Middle frontal gyrus (tissue), 1 donor: ENCODE measurements around the gene SHLD2.
"Not testable (repeated sequence)": the region's sequence is repeated elsewhere in the genome, so short reads cannot be mapped to it uniquely, and the experiment has no call there.

ENCODE experiments used
- DNase-seq: peaks from one replicate; pipeline ENCODE4 v3.0.0-alpha.2; 2015; ENCODE audit warnings: low spot score; ENCODE audit errors: extremely low spot score

The SHLD2 gene

GRCh38 chr10:87210309-87210708 is 115.3 kb downstream of the SHLD2 start:
- DNase-seq: not testable (repeated sequence)

DNA sequence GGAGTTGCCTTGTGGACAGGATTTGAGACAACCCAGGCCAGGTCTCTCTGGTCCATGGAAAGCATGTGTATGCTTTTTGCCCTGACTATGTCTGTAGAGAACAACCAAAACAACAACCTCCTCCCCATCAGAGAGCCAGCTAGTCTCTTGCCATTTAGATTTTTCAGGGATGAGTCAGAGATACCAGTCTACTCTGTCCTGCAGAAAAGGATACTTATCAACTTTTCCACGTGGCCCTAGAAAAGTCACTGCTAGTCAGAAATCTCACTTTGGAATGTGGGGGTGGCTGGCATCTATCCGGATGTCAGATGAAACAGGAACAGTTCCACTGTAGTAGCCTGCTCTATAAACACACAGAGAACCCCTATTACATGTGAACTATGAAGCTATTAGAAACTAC is 116.8 kb downstream of the SHLD2 start:
- not testable (repeated sequence) for DNase-seq

GRCh38 chr10:87213150-87213765 is 118.3 kb downstream of the SHLD2 start:
- not testable (repeated sequence) for DNase-seq

GRCh38 chr10:87213806-87214205 is 118.8 kb downstream of the SHLD2 start:
- DNase-seq: not testable (repeated sequence)

DNA sequence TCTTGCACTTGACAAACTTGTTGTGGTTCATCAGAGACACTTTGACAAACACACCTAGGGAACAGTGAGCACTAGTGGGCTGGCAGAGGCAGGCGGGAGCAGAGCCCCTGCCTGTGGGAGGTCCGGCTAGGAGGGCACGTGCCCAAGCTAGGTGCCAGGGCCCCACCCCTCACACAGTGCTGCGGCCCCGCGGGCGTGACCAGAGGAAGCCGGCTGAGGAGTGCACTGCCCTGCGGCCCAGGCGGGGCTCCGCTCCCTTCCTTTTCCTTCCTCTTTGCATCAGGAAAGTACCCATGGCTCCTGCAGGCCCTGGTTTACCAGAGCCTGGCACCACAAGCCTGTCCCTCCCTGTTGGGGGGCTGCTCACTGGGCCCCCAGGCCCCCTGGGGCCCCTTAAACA is 121.1 kb downstream of the SHLD2 start:
- DNase-seq: not testable (repeated sequence)

- DNase-seq: not testable (repeated sequence)
Observed at GRCh38 chr10:87219370-87219769, 124.4 kb downstream of the SHLD2 start.

DNA sequence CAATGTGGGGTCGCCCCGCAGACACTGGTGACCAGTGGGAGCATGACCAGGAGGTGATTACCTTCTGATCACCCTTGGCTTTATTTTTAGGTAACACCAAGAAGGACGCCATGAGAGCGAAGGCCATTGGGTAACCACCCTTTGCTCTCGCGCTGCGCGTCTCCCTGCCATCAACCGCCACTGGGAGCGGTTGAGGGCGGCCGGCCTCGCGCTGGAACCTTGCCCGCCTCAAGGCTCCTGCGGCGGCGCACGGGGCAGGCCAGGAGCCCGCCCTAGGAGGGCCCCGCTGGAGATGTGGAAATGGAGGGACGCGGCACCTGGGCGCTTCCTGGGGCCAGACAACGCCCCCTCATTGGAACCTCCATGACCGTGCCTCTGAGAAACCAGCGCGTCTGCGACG is 127.8 kb downstream of the SHLD2 start:
- DNase-seq: not testable (repeated sequence)

GRCh38 chr10:87225148-87225547 is 130.1 kb downstream of the SHLD2 start, which contains the start of gene NUTM2A:
TSS of gene NUTM2A (plus strand) at chr10:87225448. CDS start at chr10:87225831, 383 bp downstream.
- DNase-seq: not testable (repeated sequence)

DNA sequence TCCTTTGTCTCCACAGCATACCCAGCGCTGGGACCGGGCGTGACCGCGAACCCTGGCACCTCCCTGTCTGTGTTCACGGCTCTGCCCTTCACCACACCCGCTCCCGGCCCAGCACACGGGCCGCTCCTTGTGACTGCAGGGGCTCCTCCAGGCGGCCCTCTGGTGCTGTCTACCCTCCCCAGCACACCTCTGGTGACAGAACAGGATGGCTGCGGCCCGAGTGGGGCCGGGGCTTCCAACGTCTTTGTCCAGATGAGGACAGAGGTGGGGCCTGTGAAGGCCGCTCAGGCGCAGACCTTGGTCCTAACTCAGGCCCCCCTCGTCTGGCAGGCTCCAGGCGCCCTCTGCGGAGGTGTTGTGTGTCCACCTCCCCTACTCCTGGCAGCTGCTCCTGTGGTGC is 133.2 kb downstream of the SHLD2 start:
- not testable (repeated sequence) for DNase-seq

- DNase-seq: not testable (repeated sequence)
Observed at GRCh38 chr10:87229211-87229610, 134.2 kb downstream of the SHLD2 start.

- DNase-seq: not testable (repeated sequence)
Observed at GRCh38 chr10:87234854-87235253, 139.8 kb downstream of the SHLD2 start.

GRCh38 chr10:87237244-87237643 is 142.2 kb downstream of the SHLD2 start:
- not testable (repeated sequence) for DNase-seq

DNA sequence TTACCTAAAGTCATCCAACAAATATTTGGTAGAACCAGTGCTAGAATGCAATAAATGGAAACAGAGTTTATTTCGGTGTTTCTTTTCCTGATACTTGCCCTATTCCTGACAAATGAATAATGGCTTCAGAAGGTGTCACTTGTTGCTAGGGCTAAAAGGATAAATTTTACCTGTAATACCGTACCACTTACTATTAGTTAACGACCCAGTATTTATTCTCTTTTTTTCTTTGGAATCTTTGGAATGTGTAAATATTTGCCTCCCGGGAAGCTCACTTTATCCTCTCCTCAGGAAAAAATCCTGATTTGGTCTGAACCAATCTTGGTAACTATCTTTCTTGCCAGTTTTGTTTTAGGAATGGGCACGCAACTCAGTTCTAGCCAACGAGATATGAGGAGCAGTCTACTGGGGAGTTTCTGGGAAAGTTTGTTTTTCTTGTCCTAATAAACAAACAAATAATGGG is 144.4 kb downstream of the SHLD2 start:
- not testable (repeated sequence) for DNase-seq
